Immature natural killer cell (primary cell): Measurements from ENCODE around the gene SLC24A4. TPM values are rescaled to one million over a fixed set of nuclear protein-coding genes. Genes with fewer than 3 reads are reported as not detected.
A peak's percentile ranks its signal among the peaks of the same experiment; 100 is the strongest.

Experiments used
- DNase-seq, 3 donors: peaks; one replicate each; pipeline ENCODE4 v3.0.0; 2022; ENCODE audit warnings: mixed read lengths in 1 of 3
- H3K27ac Mint-ChIP-seq, 6 donors: one replicate each; pipeline ENCODE4 v1.8.0; 2020; ENCODE audit warnings: mixed read lengths in 6 of 6, mild to moderate bottlenecking in 5 of 6, inconsistent platforms in 4 of 6, moderate library complexity in 3 of 6
- H3K27me3 Mint-ChIP-seq, 3 donors: one replicate each; pipeline ENCODE4 v1.8.0; 2020 to 2021; ENCODE audit warnings: low read depth in 3 of 3, mild to moderate bottlenecking in 3 of 3, mixed read lengths in 3 of 3, moderate library complexity in 3 of 3, inconsistent platforms in 1 of 3
- H3K36me3 Mint-ChIP-seq, 3 donors: one replicate each; pipeline ENCODE4 v1.8.0; 2020; ENCODE audit warnings: mixed read lengths in 3 of 3, inconsistent platforms in 2 of 3, mild to moderate bottlenecking in 2 of 3
- H3K4me1 Mint-ChIP-seq, 2 donors: one replicate each; pipeline ENCODE4 v1.8.0; 2020; ENCODE audit warnings: inconsistent platforms in 2 of 2, mild to moderate bottlenecking in 2 of 2, mixed read lengths in 2 of 2, moderate library complexity in 1 of 2
- H3K4me3 Mint-ChIP-seq, 5 donors: one replicate each; pipeline ENCODE4 v1.8.0; 2020; ENCODE audit warnings: mild to moderate bottlenecking in 5 of 5, mixed read lengths in 5 of 5, inconsistent platforms in 3 of 5, moderate library complexity in 3 of 5
- H3K9me3 Mint-ChIP-seq, 6 donors: one replicate each; pipeline ENCODE4 v1.8.0; 2020; ENCODE audit warnings: mild to moderate bottlenecking in 6 of 6, mixed read lengths in 6 of 6, inconsistent platforms in 4 of 6, moderate library complexity in 3 of 6
- polyA plus RNA-seq, 3 donors: library from polyadenylated mRNA; unstranded; fragments of 300-500 nt; fragmentation: Illumina TruSeq; gene quantifications; one replicate each; pipeline ENCODE4 v1.2.3, GENCODE V29; 2021

SLC24A4 gene, protein sequence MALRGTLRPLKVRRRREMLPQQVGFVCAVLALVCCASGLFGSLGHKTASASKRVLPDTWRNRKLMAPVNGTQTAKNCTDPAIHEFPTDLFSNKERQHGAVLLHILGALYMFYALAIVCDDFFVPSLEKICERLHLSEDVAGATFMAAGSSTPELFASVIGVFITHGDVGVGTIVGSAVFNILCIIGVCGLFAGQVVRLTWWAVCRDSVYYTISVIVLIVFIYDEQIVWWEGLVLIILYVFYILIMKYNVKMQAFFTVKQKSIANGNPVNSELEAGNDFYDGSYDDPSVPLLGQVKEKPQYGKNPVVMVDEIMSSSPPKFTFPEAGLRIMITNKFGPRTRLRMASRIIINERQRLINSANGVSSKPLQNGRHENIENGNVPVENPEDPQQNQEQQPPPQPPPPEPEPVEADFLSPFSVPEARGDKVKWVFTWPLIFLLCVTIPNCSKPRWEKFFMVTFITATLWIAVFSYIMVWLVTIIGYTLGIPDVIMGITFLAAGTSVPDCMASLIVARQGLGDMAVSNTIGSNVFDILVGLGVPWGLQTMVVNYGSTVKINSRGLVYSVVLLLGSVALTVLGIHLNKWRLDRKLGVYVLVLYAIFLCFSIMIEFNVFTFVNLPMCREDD
- polyA plus RNA-seq: under 1 TPM; 0.05 to 0.52 (median 0.12) TPM

DNA sequence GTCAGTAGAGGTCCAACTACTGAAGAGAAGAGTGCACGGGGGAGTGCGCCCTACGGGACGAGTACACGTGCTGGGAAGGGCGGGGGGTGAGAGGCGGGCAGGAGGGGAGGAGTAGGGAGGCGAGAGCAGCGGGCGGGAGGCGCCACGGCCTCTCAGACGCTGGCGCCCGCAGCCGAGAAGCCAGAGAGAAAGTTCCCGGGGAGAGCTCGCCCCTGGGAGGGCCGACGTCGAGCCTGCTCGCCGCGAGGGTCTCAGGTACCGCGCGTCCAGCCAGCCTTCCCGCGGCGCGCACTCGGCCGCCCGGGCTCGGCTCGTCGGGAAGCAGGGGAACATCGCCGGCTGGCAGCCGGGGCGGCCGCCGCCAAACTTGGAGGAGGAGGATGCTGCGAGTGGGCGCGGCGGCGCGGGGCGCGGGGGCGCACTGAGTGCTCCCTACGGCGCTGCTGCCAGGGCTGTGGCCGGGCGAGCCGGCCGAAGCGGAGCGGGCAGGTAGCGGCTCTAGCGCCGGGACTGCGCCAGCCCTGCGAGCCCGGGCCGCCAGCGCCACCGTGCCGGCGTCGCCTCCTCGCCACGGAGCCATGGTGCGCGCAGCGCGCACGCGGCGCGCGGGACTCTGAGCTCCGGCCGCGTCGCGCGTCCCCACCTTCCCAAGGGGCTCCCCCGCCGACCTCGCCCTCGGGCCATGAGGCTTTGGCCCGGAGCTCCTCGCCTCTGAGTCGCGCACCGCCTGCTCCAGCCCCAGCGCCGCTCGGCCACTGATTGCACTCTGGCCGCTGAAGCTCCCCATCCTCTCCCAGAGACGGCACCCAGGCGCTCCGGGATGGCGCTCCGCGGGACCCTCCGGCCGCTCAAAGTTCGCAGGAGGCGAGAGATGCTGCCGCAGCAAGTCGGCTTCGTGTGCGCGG is at the start of gene SLC24A4:
Gene SLC24A4 (plus strand): TSS at position 155 of the 905 bp plus-strand sequence. CDS start 666 bp downstream, at position 821.
- Mint-ChIP-seq H3K4me1 (peaks cover 0 to 6% of the 10 kb centered on the region in 2 donors), H3K27ac (no peak within 1 kb of the TSS), H3K4me3 (peak within 1 kb of the TSS in 4 of 5 donors; percentile 59 to 73 (median 66)), H3K9me3 (no peaks in the 10 kb centered on the region), H3K27me3 (peaks cover 16 to 33% (median 18%) of the 10 kb centered on the region in 3 donors), H3K36me3 (no peaks in the 10 kb centered on the region)
- no peak for DNase-seq

DNA sequence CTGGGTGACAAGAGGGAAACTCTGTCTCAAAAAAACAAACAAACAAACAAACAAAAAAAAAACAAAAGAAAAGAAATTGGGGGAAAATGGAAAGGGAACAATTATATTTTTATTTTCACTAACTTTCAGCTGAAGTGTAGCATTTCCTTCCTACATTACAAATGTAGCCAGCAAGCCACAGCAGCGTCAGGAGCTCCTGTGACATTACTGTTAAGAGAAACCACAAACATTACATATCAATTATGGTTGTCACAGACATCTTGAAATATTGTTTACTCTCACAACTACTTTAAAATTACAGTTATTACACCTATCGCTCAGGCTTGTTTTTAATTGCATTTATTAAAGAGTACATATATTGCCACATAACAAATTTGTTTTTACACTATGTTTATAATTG is 49.8 kb upstream of the SLC24A4 start:
- H3K27ac Mint-ChIP-seq: no peak overlapping the region
- H3K4me3 Mint-ChIP-seq: no peak overlapping the region
- no peaks in the 10 kb centered on the region for H3K9me3 Mint-ChIP-seq
- no peak for DNase-seq
- peaks cover 2 to 11% (median 7%) of the 10 kb centered on the region in 3 donors for H3K27me3 Mint-ChIP-seq
- no peaks in the 10 kb centered on the region for H3K36me3 Mint-ChIP-seq
- H3K4me1 Mint-ChIP-seq: no peaks in the 10 kb centered on the region

DNA sequence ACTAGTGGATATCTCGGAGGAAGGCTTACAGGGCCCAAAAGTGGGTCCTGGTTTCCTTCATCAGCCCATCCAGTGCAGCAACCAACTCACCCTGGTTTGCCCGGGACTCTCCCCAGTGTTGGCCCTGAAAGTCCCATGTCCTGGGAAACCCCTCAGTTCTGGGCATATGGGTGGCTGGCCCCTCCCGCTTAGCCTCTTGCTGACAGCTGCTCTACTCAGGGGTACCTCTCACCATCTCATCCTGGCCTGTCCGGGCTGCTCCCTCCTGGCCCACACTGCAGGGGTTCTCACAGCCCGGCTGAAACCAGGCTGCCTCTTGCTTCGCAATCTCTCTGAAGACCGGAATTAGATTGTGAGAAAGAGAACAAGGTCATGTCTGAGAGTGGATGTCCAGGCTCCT is 48.9 kb upstream of the SLC24A4 start:
- Mint-ChIP-seq H3K4me1 (no peaks in the 10 kb centered on the region), H3K9me3 (no peaks in the 10 kb centered on the region), H3K27ac (no peak overlapping the region), H3K27me3 (peaks cover 2 to 11% (median 6%) of the 10 kb centered on the region in 3 donors), H3K36me3 (no peaks in the 10 kb centered on the region), H3K4me3 (no peak overlapping the region)
- DNase-seq: no peak

DNA sequence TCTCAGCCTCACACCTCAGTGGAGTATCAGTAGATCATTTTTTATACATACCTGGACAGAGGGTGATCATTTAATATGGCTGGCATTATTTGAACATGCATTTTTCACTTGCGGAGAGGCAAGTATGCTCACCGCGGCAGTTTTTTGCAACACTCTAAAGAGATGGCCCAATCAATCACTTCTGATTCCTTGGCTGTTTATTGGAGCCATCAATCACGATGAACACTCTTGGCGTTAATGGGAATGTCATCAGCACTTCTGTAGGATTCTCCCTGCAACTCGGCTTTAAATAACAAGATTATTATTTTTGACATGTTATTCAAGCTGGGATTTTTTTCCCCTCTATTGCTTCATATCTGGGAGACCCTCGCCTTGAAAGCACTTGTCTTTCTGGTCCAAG is 46.9 kb upstream of the SLC24A4 start:
- H3K36me3 Mint-ChIP-seq: no peaks in the 10 kb centered on the region
- H3K4me3 Mint-ChIP-seq: no peak overlapping the region
- DNase-seq: no peak
- peak overlapping the region in 1 of 6 donors; percentile 44 for H3K27ac Mint-ChIP-seq
- H3K9me3 Mint-ChIP-seq: no peaks in the 10 kb centered on the region
- peaks cover 3 to 8% (median 8%) of the 10 kb centered on the region in 3 donors for H3K27me3 Mint-ChIP-seq
- peaks cover 0 to 6% of the 10 kb centered on the region in 2 donors for H3K4me1 Mint-ChIP-seq

DNA sequence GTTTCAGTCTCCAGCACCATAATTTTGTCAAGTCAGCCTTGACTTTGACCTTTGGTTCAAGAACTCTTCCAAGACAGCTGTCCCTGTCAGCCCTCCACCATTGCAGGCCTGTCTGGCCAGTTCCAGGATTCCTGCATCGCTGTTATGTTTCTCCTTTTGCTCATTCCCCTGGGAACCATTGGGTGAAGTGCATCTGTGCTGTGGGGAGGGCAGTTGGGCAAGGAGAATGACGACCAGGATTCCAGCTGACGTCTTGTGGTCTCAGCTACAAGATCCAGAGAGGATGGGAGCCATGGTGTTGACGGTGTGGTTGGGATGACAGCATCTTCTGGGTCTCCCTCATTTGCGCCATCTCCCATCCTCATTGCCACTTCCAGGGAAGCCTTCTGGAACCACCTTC is 45.9 kb upstream of the SLC24A4 start:
- Mint-ChIP-seq H3K27me3 (peaks cover 5 to 8% (median 5%) of the 10 kb centered on the region in 3 donors), H3K4me1 (peaks cover 0 to 6% of the 10 kb centered on the region in 2 donors), H3K9me3 (no peaks in the 10 kb centered on the region), H3K27ac (no peak overlapping the region), H3K36me3 (no peaks in the 10 kb centered on the region), H3K4me3 (no peak overlapping the region)
- no peak for DNase-seq

DNA sequence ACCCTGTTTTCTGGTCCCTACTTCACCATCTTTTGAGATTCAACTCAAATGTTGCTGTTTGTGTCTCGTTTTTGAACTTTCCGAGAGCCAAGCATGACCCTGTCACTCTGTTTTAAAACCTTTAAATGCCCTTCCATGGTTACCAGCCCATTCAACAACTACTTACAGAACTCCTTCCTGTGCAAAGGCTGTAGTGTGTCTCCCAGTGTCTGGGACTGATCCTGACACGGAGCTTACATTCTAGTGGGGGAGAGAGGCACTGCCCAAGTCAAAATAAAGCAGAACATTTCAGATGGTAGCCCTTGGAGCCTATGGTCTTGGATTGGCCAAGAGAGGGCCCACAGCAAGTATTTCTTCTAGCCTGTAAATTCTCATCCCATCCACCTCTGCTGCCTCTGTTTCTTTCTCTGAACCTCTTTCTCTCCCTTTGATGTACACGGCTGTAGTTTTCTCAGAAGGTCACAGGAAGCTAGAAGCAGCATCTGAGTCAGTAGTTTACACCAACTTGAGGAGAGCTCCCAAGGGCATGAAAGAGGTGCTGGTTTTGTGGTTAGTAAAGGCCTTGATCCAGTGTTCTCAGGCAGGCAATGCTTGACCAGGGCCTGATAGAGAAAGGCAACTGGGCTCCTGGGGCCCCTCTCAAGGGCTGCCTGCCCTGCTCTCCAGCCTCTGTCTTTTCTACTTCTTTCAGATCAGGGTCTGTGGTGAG is 42.3 kb upstream of the SLC24A4 start:
- Mint-ChIP-seq H3K9me3 (no peaks in the 10 kb centered on the region), H3K36me3 (no peaks in the 10 kb centered on the region), H3K27me3 (peaks cover 1 to 10% (median 4%) of the 10 kb centered on the region in 3 donors), H3K27ac (no peak overlapping the region), H3K4me3 (no peak overlapping the region), H3K4me1 (peaks cover 0 to 6% of the 10 kb centered on the region in 2 donors)
- DNase-seq: no peak

DNA sequence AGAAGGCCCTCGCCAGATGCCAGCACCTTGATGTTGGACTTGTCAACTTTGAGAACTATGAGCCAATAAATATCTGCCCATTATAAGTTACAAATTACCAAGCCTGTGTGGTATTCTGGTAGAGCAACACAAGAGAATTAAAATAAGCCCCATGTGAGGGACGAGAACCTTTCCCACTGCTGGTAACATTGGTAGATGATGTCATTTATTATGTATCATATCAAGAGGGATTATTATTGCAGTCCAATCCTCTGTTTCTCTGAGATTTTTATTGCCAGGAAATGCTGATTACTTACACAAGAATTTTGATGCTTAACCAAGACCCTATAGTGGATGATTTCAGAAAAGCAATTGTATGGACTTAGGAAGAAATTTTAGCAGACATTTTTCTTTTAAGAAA is 40.3 kb upstream of the SLC24A4 start:
- no peak for DNase-seq
- H3K36me3 Mint-ChIP-seq: no peaks in the 10 kb centered on the region
- H3K27ac Mint-ChIP-seq: no peak overlapping the region
- H3K27me3 Mint-ChIP-seq: peaks cover 2 to 11% (median 3%) of the 10 kb centered on the region in 3 donors
- H3K4me3 Mint-ChIP-seq: no peak overlapping the region
- H3K9me3 Mint-ChIP-seq: no peaks in the 10 kb centered on the region
- peaks cover 0 to 6% of the 10 kb centered on the region in 2 donors for H3K4me1 Mint-ChIP-seq

DNA sequence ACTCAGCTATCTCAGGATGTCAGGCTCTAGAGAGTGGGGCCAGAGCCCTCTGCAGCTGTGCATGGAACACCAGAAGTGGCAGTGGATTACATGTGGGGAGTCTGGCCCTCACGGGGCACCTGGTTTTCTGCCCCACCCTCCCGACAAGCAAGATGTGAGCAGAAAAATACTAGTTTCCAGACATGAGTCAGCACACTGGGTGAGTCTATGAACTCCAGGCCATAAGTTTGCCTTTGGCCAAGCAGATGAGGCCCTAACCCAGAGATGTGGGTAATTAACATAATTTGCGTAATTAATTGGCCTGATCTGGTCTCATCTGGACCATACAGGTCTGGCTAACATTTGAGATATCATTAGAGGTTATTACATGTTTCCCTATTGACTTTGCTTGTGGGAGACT is 37.7 kb upstream of the SLC24A4 start:
- H3K27me3 Mint-ChIP-seq: peaks cover 3 to 13% (median 10%) of the 10 kb centered on the region in 3 donors
- no peaks in the 10 kb centered on the region for H3K9me3 Mint-ChIP-seq
- peaks cover 0 to 6% of the 10 kb centered on the region in 2 donors for H3K4me1 Mint-ChIP-seq
- no peak overlapping the region for H3K27ac Mint-ChIP-seq
- no peak for DNase-seq
- no peak overlapping the region for H3K4me3 Mint-ChIP-seq
- H3K36me3 Mint-ChIP-seq: peaks cover 0 to 3% (median 0%) of the 10 kb centered on the region in 3 donors

DNA sequence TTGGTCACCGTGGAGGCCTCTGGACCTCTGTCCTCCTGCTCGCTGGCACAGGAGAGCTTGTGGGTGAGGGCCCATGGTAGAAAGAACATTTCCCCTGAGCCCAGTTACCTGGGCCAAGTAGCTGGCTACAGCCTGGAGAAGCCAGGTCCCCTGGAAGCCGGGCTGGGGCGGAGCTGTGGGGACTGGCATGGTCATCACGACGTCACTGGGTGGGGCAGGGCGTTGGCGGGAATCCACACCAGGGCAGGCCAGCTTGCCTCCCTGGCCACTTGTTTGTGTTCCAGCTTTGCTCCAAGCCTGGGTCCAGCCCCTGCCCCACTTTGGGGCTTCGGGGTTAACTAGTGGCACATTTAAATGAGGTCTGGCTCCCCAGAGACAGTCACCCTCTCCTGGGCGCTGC is 35.0 kb upstream of the SLC24A4 start:
- Mint-ChIP-seq H3K9me3 (no peaks in the 10 kb centered on the region), H3K27me3 (peaks cover 0 to 13% (median 10%) of the 10 kb centered on the region in 3 donors), H3K36me3 (peaks cover 0 to 3% (median 0%) of the 10 kb centered on the region in 3 donors), H3K27ac (no peak overlapping the region), H3K4me3 (no peak overlapping the region), H3K4me1 (no peaks in the 10 kb centered on the region)
- DNase-seq: no peak

DNA sequence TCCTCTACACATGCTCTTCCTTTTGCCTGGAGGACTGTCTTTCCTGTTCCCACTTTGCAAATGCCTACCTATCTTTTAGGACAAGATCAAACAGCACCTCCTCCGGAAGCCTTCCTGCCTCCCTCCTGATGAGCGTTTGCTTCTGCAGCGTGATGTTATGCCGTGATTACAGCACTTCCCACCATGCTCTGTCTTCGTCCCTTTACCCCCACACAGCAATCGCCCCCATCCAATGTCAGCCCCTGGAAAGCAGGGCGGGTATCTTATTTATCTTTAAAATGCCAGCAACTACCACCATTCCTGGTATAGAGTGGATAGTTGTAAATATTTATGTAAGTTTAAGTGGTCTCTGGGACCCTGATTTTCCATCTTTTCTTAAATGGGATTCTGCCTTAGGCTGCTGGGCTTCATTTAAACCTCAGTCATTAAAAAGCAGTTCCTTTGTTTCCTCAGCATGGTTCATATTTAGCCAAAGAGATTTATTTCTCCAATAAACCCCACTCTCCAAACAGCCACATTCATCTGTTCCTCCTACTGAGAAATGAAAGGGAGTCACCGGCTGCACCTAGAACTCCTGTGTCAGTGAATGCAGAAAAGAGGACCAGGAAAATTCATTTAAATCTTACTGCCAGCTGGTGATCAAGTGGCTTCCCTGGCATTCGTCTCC is 33.8 kb upstream of the SLC24A4 start:
- H3K4me1 Mint-ChIP-seq: no peaks in the 10 kb centered on the region
- H3K27ac Mint-ChIP-seq: no peak overlapping the region
- H3K4me3 Mint-ChIP-seq: no peak overlapping the region
- no peak for DNase-seq
- H3K9me3 Mint-ChIP-seq: no peaks in the 10 kb centered on the region
- peaks cover 2 to 13% (median 10%) of the 10 kb centered on the region in 3 donors for H3K27me3 Mint-ChIP-seq
- H3K36me3 Mint-ChIP-seq: peaks cover 0 to 3% (median 0%) of the 10 kb centered on the region in 3 donors

DNA sequence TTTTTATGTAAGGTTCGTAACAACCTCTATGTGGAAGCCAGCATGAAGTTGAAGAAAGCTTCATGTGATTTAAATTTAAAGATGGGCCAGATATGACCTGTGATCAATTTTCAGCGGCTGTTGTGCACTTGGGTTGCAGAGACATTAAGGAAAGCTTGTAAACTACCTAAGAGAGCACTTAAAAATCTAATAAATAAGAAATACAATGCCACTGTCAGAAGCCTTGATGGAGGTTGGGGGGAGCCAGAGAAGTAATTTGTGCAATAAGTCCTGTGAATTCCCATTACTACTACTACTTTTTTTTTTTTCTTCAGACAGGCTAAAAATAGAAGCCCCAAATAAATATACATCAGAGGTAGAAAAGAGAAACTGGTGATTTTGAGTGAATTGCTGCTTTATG is 30.3 kb upstream of the SLC24A4 start:
- DNase-seq: no peak
- H3K9me3 Mint-ChIP-seq: no peaks in the 10 kb centered on the region
- peaks cover 0 to 3% (median 0%) of the 10 kb centered on the region in 3 donors for H3K36me3 Mint-ChIP-seq
- H3K27me3 Mint-ChIP-seq: peaks cover 2 to 12% (median 6%) of the 10 kb centered on the region in 3 donors
- H3K27ac Mint-ChIP-seq: no peak overlapping the region
- no peak overlapping the region for H3K4me3 Mint-ChIP-seq
- no peaks in the 10 kb centered on the region for H3K4me1 Mint-ChIP-seq

DNA sequence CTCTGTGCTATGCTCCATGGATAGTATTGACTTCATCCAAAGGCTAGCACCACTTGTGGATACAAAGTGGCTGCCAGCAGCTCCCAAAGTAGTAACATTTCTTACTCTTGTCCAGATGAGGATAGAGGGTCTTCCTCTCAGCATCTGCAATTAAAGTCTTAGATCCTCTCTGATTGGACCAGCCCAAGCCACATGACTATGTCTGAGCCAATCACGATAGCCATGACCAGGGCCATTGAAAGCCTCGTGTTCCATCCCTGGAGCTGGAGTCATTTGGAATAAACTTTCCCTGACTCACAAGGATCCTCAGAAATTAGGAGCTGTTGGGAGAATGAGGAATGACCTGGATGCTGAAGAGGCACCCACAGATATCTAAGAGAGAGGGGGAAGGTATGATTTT is 28.5 kb upstream of the SLC24A4 start:
- Mint-ChIP-seq H3K9me3 (no peaks in the 10 kb centered on the region), H3K27me3 (peaks cover 2 to 17% (median 3%) of the 10 kb centered on the region in 3 donors), H3K4me3 (no peak overlapping the region), H3K27ac (no peak overlapping the region), H3K4me1 (no peaks in the 10 kb centered on the region), H3K36me3 (no peaks in the 10 kb centered on the region)
- DNase-seq: no peak
